K562 (cell line): Measurements from ENCODE around the gene HOXB4. TPM values are rescaled to one million over a fixed set of nuclear protein-coding genes. Genes with fewer than 3 reads are reported as not detected.

ENCODE experiments used
- ATAC-seq: fragments of 200-7000 bp; cut with Tn5 transposase; 3 replicates; pipeline ENCODE4 v1.9.1; 2020; ENCODE audit warnings: moderate library complexity
- BruUV-seq: library from RNA; stranded (reverse); fragments of 400-500 nt; replicated peaks from 2 replicates; lab custom pipeline; 2021; lab: Mats Ljungman, UMichigan
- CTCF ChIA-PET: fragments of 300-600 bp; formaldehyde crosslinking; extraction: SDS; loops from one replicate; lab custom pipeline; 2021; ENCODE audit warnings: low intra/inter-chr PET ratio; lab: Yijun Ruan, JAX
- POLR2A ChIA-PET: fragments of 300-600, 350-650 bp; sonication (Branson Sonifier 250); formaldehyde crosslinking; extraction: SDS; loops from one replicate; lab custom pipeline; 2021; ENCODE audit warnings: antibody characterized with exemption, inconsistent platforms; lab: Yijun Ruan, JAX
- DNase-seq, 4 experiments: peaks; one replicate each; pipeline versions ENCODE4 v3.0.0 to v3.0.0-alpha.2; 2011 to 2018; ENCODE audit warnings: low spot score in 3 of 4, mixed read lengths in 3 of 4; ENCODE audit errors: extremely low read depth in 1 of 4
- FAIRE-seq: peaks from 2 replicates; lab custom pipeline; 2011; peaks lifted over from hg19 to GRCh38; lab: Jason Lieb, UNC
- H2AFZ ChIP-seq: 2 replicates; pipeline ENCODE4 v1.6.0; 2011; ENCODE audit warnings: low read depth, low read length, control low read depth, inconsistent platforms
- H3K27ac ChIP-seq: fragments of 200-600 bp; 3 replicates; pipeline ENCODE4 v1.8.0; 2011; ENCODE audit warnings: low read depth, mild to moderate bottlenecking, control low read depth, inconsistent platforms, low read length, moderate library complexity, mixed read lengths; ENCODE audit errors: extremely low read depth
- H3K27me3 ChIP-seq, 2 experiments: fragments of 300-600 bp in 1 of 2; 2 replicates in 1 of 2; 3 replicates in 1 of 2; pipeline versions ENCODE4 v1.6.0 to v1.8.0; 2011; ENCODE audit warnings: inconsistent platforms in 2 of 2, low read length in 2 of 2, mild to moderate bottlenecking in 1 of 2, mixed read lengths in 1 of 2, moderate library complexity in 1 of 2; ENCODE audit not compliant: control insufficient read depth in 2 of 2, insufficient read depth in 2 of 2
- H3K36me3 ChIP-seq: fragments of 300-600 bp; 3 replicates; pipeline ENCODE4 v1.8.0; 2011; ENCODE audit warnings: mild to moderate bottlenecking, low read length, inconsistent platforms; ENCODE audit not compliant: control insufficient read depth, insufficient read depth
- H3K4me1 ChIP-seq, 2 experiments: fragments of 200-600 bp in 1 of 2; replicated peaks in 1 of 2; 2 replicates in 1 of 2; 3 replicates in 1 of 2; pipeline versions ENCODE4 v1.5.1 to v1.8.0; 2011; ENCODE audit warnings: inconsistent platforms in 2 of 2, low read length in 2 of 2, mild to moderate bottlenecking in 1 of 2, mixed read lengths in 1 of 2, moderate library complexity in 1 of 2; ENCODE audit not compliant: control insufficient read depth in 2 of 2, insufficient read depth in 2 of 2
- H3K4me2 ChIP-seq: 2 replicates; pipeline ENCODE4 v1.6.1; 2011; ENCODE audit warnings: low read length, control low read depth, inconsistent platforms, mixed read lengths; ENCODE audit not compliant: insufficient read depth
- H3K4me3 ChIP-seq: fragments of 200-600 bp; sonication (generic), shearing (Covaris generic); 2 replicates; pipeline ENCODE4 v1.5.1; 2016; ENCODE audit warnings: control low read depth, inconsistent platforms
- H3K79me2 ChIP-seq: fragments of 200-600 bp; 3 replicates; pipeline ENCODE4 v1.8.0; 2011; ENCODE audit warnings: low read length, inconsistent platforms; ENCODE audit not compliant: control insufficient read depth, insufficient read depth
- H3K9ac ChIP-seq, 2 experiments: 2 replicates each; pipeline versions ENCODE4 v1.6.0 to v1.6.1; 2011; ENCODE audit warnings: low read depth in 2 of 2, low read length in 2 of 2, control low read depth in 1 of 2, inconsistent platforms in 1 of 2, mild to moderate bottlenecking in 1 of 2, mixed read lengths in 1 of 2; ENCODE audit not compliant: insufficient read depth in 1 of 2
- H3K9me1 ChIP-seq: one replicate; pipeline ENCODE4 v1.6.0; 2011; ENCODE audit warnings: inconsistent platforms, mild to moderate bottlenecking, low read length, moderate library complexity; ENCODE audit not compliant: control insufficient read depth, insufficient read depth
- H3K9me3 ChIP-seq: replicated peaks from 2 replicates; pipeline ENCODE4 v1.5.1; 2011; ENCODE audit warnings: low read depth, low read length, inconsistent platforms; ENCODE audit not compliant: control insufficient read depth, insufficient read depth
- H4K20me1 ChIP-seq: replicated peaks from 2 replicates; pipeline ENCODE4 v1.6.1; 2011; ENCODE audit warnings: low read length, inconsistent platforms, mixed read lengths; ENCODE audit not compliant: control insufficient read depth, insufficient read depth
- ETV1 ChIP-seq: fragments of 450-650 bp; conservative IDR thresholded peaks from 2 replicates; pipeline ENCODE4 v1.6.1; 2016; ENCODE audit warnings: missing genetic modification characterization, control low read depth, low read depth, missing compliant biosample characterization
- KDM5B ChIP-seq: fragments of 200-600 bp; sonication (generic); IDR thresholded peaks from 2 replicates; pipeline ENCODE4 v1.6.1; 2012; ENCODE audit warnings: low read depth, mild to moderate bottlenecking, moderate library complexity, low read length, control low read depth, inconsistent platforms; ENCODE audit not compliant: insufficient replicate concordance
- MYC ChIP-seq, 2 experiments: fragments of 250-450 bp in 1 of 2; sonication (Bioruptor Pico) in 1 of 2; IDR thresholded peaks; 2 replicates each; pipeline versions ENCODE4 v1.5.1 to v1.6.1; 2012 to 2021; ENCODE audit warnings: low read depth in 2 of 2, borderline replicate concordance in 1 of 2, improper control_type of control experiment in 1 of 2, low read length in 1 of 2, mild to moderate bottlenecking in 1 of 2, moderate library complexity in 1 of 2
- POLR2A ChIP-seq: fragments of 450-650 bp; conservative IDR thresholded peaks from 2 replicates; pipeline ENCODE4 v1.6.1; 2016
- POLR2AphosphoS2 ChIP-seq: IDR thresholded peaks from 2 replicates; pipeline ENCODE4 v1.6.1; 2012; ENCODE audit warnings: low read length, improper control_type of control experiment
- POLR2G ChIP-seq: fragments of 200-400 bp; formaldehyde crosslinking; IDR thresholded peaks from 2 replicates; pipeline ENCODE4 v1.6.1; 2017; ENCODE audit warnings: low read depth, mild to moderate bottlenecking, antibody characterized with exemption, low read length, moderate library complexity
- SMAD2 ChIP-seq: fragments of 150-350 bp; IDR thresholded peaks from 2 replicates; pipeline ENCODE4 v1.6.1; 2014; ENCODE audit warnings: low read depth, mild to moderate bottlenecking, low read length
- SMC3 ChIP-seq: conservative IDR thresholded peaks from 2 replicates; pipeline ENCODE4 v1.6.1; 2011; ENCODE audit warnings: low read depth, low read length, improper control_type of control experiment; ENCODE audit not compliant: insufficient read depth
- TEAD2 ChIP-seq: fragments of 450-650 bp; IDR thresholded peaks from 2 replicates; pipeline ENCODE4 v1.6.1; 2016; ENCODE audit warnings: missing genetic modification characterization, control low read depth, missing compliant biosample characterization
- ZSCAN29 ChIP-seq: fragments of 450-650 bp; IDR thresholded peaks from 2 replicates; pipeline ENCODE4 v1.6.1; 2017
- WGBS: fragments of 100-300 bp; shearing (Covaris generic); methylation state at CpG from one replicate; pipeline ENCODE4 v1.1.6; 2016; ENCODE audit warnings: low coverage, mixed read lengths; ENCODE audit not compliant: insufficient coverage; ENCODE audit errors: missing lambda C conversion rate; 5-methylcytosine and 5-hydroxymethylcytosine counted together
- in situ Hi-C: fragments of 300-500 bp; cut with MboI; formaldehyde crosslinking; loops from 4 replicates; pipeline ENCODE4 v1.15.0; 2018; ENCODE audit warnings: inconsistent platforms, mixed read lengths
- intact Hi-C: fragments of 100-400 bp; cut with micrococcal nuclease; formaldehyde crosslinking; loops from 2 replicates; pipeline ENCODE4 v1.14.2; 2022
- polyA plus RNA-seq, 8 experiments: library from polyadenylated mRNA; depleted of rRNA in 4 of 8; stranded (reverse) in 5 of 8; unstranded in 3 of 8; fragments of >200 nt; fragmentation: Nextera tagmentation in 2 of 8; fragmentation: Illumina TruSeq in 1 of 8; extraction: Ambion mirVana in 2 of 8; extraction: Trizol in 1 of 8; gene quantifications; 2 replicates each; pipeline versions ENCODE4 v1.2.1 to v1.2.3, GENCODE V29; 2011 to 2014; ENCODE audit warnings: inconsistent platforms in 1 of 8, missing spikeins in 1 of 8
- total RNA-seq, 7 experiments: library from RNA; depleted of rRNA in 6 of 7; stranded (reverse); fragments of >200 nt in 6 of 7; fragmentation: Illumina TruSeq in 2 of 7; extraction: Trizol in 2 of 7; gene quantifications; 2 replicates each; pipeline versions ENCODE4 v1.2.1 to v1.2.3, GENCODE V29; 2011 to 2021; ENCODE audit warnings: low replicate concordance in 1 of 7
- TF ChIP-seq, protein P1 (sequence below): IDR thresholded peaks from 2 replicates; pipeline ENCODE4 v1.6.1; 2011; ENCODE audit not compliant: insufficient read length; ENCODE audit errors: extremely low read depth
- TF ChIP-seq, protein P2 (sequence below): sonication (generic); formaldehyde crosslinking; IDR thresholded peaks from 2 replicates; pipeline ENCODE4 v1.8.1; 2023; ENCODE audit warnings: mild to moderate bottlenecking, missing genetic modification reagents
- TF ChIP-seq, protein P3 (sequence below): sonication (generic); formaldehyde crosslinking; IDR thresholded peaks from 2 replicates; pipeline ENCODE4 v1.8.1; 2023; ENCODE audit warnings: mild to moderate bottlenecking, missing genetic modification reagents

Gene HOXB4
- total and polyA plus RNA-seq, 9 of the 15 experiments (the other 6 are each of a cell fraction or from before 2014, with no cell fraction given), result 1.6 to 34.9 (median 14.9) TPM

DNA sequence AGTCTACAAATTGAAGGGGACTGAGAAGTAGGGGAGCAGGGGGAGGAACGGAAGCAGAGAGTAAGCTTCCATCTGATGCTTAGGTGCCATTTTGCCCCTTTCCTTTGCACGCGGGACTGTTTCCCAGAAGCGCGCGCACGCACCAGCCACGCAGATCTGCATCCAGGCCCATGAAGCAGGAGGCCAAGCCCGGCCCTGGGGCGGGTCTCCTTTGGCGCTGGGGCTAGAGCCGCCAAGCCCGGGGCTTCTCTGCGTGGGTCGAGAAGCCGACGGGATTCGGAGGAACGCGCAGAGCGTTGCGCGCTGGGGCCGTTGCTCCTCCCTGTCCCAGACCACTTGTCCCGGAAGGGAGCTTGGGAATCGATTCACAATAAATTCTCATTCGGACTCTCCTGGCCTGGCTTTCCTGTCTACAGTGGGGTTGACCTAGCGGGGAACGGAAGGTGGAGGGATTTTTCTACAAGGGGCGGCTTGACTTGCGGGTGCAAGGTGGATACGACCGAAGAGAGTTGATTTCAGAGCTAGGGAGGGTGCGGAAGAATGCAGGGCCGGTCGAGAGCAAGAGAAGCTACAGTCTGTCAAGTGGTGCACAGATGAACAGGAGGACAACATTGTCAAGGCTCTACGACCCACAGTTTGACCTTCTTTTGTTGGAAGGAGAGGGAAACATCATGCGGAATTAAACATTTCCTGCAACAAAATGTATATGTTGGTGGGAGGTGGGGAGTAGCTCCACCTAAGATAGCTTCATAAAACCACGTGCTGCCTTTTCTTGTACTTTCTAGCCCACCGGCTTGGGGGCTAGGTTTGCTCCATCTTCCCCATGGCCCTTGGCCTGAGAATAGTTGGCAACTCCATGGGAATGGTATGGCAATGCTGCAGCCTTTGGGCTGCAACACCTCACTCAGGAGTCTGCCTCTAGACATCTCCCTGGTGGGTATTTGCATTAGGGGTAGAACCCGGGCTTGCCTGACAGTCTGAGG lies 43.6 kb upstream of the HOXB4 start:
- ChIA-PET POLR2A (interaction anchor here (0.6 to 3.3 kb wide), 12 partner anchors 8 to 780 kb away, joined by 3 to 21 read pairs (median 3); partner anchors contain the start of gene SCRN2), CTCF (no interaction called here)
- in situ Hi-C loops (loop anchor here (10.0 kb wide), 1 partner anchor 587 kb away; the partner anchor contains the start of gene COPZ2), intact Hi-C loops (no loop called here)
- no peak overlapping the region for H3K4me3 ChIP-seq
- H3K4me2 ChIP-seq, result peak overlapping the region; percentile 42
- WGBS, result 77% methylated on average over 28 of the region's 41 CpGs
- peaks cover 51% of the 10 kb centered on the region for H4K20me1 ChIP-seq
- peak overlapping the region in 1 of 2 experiments; percentile 75; a peak in 2 of 4 replicates for H3K9ac ChIP-seq
- H3K4me1 ChIP-seq, result peaks cover 50 to 62% of the 10 kb centered on the region in 2 experiments; a peak in 4 of 5 replicates
- H3K27me3 ChIP-seq, result no peaks in the 10 kb centered on the region
- H3K9me3 ChIP-seq, result no peaks in the 10 kb centered on the region
- no peak overlapping the region for H3K27ac ChIP-seq
- BruUV-seq, result no TSS peak
- peaks cover 85% of the 10 kb centered on the region for H3K79me2 ChIP-seq
- no peak for FAIRE-seq
- no peak for DNase-seq
- H3K36me3 ChIP-seq, result peaks cover 51% of the 10 kb centered on the region
- H3K9me1 ChIP-seq, result no peaks in the 10 kb centered on the region
- no peak overlapping the region for H2AFZ ChIP-seq
- ATAC-seq, result no peak
- TF ChIP-seq, protein P1, sequence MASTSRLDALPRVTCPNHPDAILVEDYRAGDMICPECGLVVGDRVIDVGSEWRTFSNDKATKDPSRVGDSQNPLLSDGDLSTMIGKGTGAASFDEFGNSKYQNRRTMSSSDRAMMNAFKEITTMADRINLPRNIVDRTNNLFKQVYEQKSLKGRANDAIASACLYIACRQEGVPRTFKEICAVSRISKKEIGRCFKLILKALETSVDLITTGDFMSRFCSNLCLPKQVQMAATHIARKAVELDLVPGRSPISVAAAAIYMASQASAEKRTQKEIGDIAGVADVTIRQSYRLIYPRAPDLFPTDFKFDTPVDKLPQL, result no peak
- TF ChIP-seq KDM5B (peak; percentile 33), POLR2G (peak; percentile 83), SMAD2 (no peak), MYC (IDR thresholded peaks at IDR 0.05; ENCODE audit: low read depth, low read length) (no peak), MYC (CRISPR knock-in tag; IDR thresholded peaks at IDR 0.05; ENCODE audit: borderline replicate concordance, low read depth) (no peak), SMC3 (no peak), POLR2A (peak; percentile 36; the same call in 1 of the 2 replicates), ETV1 (tag) (no peak), POLR2AphosphoS2 (0 out of 2 replicates have a peak, but pooled peaks have one; percentile 51), ZSCAN29 (no peak), TEAD2 (tag) (no peak)
- TF ChIP-seq, protein P2, sequence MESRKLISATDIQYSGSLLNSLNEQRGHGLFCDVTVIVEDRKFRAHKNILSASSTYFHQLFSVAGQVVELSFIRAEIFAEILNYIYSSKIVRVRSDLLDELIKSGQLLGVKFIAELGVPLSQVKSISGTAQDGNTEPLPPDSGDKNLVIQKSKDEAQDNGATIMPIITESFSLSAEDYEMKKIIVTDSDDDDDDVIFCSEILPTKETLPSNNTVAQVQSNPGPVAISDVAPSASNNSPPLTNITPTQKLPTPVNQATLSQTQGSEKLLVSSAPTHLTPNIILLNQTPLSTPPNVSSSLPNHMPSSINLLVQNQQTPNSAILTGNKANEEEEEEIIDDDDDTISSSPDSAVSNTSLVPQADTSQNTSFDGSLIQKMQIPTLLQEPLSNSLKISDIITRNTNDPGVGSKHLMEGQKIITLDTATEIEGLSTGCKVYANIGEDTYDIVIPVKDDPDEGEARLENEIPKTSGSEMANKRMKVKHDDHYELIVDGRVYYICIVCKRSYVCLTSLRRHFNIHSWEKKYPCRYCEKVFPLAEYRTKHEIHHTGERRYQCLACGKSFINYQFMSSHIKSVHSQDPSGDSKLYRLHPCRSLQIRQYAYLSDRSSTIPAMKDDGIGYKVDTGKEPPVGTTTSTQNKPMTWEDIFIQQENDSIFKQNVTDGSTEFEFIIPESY (CRISPR knock-in tag), result peak; percentile 98
- TF ChIP-seq, protein P3, sequence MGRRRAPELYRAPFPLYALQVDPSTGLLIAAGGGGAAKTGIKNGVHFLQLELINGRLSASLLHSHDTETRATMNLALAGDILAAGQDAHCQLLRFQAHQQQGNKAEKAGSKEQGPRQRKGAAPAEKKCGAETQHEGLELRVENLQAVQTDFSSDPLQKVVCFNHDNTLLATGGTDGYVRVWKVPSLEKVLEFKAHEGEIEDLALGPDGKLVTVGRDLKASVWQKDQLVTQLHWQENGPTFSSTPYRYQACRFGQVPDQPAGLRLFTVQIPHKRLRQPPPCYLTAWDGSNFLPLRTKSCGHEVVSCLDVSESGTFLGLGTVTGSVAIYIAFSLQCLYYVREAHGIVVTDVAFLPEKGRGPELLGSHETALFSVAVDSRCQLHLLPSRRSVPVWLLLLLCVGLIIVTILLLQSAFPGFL (CRISPR knock-in tag), result no peak
